Peyer's patch (tissue), 4 donors: ENCODE measurements around the gene BCL2L2. TPM values are rescaled to one million over a fixed set of nuclear protein-coding genes. Genes with fewer than 3 reads are reported as not detected.
"Not testable (repeated sequence)": the region's sequence is repeated elsewhere in the genome, so short reads cannot be mapped to it uniquely, and the experiment has no call there.

Experiments
- DNase-seq, 3 donors: peaks; one replicate each; pipeline ENCODE4 v3.0.0-alpha.2; 2017 to 2019
- H3K27ac ChIP-seq, 4 donors: fragments of 200-600 bp; sonication (generic); one replicate each; pipeline ENCODE4 v1.5.1; 2016 to 2019
- H3K27me3 ChIP-seq, 2 donors: fragments of 200-600 bp; sonication (generic); one replicate each; pipeline ENCODE4 v1.5.1; 2019
- H3K36me3 ChIP-seq, 3 donors: fragments of 200-600 bp; sonication (generic); one replicate each; pipeline ENCODE4 v1.5.1; 2016 to 2019
- H3K4me1 ChIP-seq, 4 donors: fragments of 200-600 bp; sonication (generic); one replicate each; pipeline ENCODE4 v1.5.1; 2016 to 2019
- H3K4me3 ChIP-seq, 4 donors: fragments of 200-600 bp; sonication (generic); 1 replicate in 3 of 4; 2 replicates in 1 of 4; pipeline ENCODE4 v1.5.1; 2016 to 2019; ENCODE audit warnings: mild to moderate bottlenecking in 1 of 4
- H3K9me3 ChIP-seq, 4 donors: fragments of 200-600 bp; sonication (generic); one replicate each; pipeline ENCODE4 v1.5.1; 2016 to 2019; ENCODE audit warnings: mild to moderate bottlenecking in 1 of 4
- POLR2A ChIP-seq, 2 donors: fragments of 450-650 bp; IDR thresholded peaks; one replicate each; pipeline ENCODE4 v1.5.1; 2017; ENCODE audit warnings: antibody characterized with exemption in 2 of 2, mild to moderate bottlenecking in 2 of 2, moderate library complexity in 2 of 2
- total RNA-seq, 4 donors: library from RNA; depleted of rRNA; stranded (reverse); fragments of >200 nt; gene quantifications; one replicate each; pipeline ENCODE4 v1.1.0, GENCODE V29; 2016
- TF ChIP-seq, protein P1 (sequence below), 6 experiments: fragments of 450-650 bp in 4 of 6; fragments of 200-600 bp in 2 of 6; sonication (generic) in 1 of 6; IDR thresholded peaks; one replicate each; pipeline ENCODE4 v1.5.1; 2017 to 2019; ENCODE audit warnings: antibody characterized with exemption in 6 of 6, mild to moderate bottlenecking in 3 of 6, moderate library complexity in 1 of 6

Gene BCL2L2, protein sequence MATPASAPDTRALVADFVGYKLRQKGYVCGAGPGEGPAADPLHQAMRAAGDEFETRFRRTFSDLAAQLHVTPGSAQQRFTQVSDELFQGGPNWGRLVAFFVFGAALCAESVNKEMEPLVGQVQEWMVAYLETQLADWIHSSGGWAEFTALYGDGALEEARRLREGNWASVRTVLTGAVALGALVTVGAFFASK
- 10 to 100 TPM; 29.9 to 43.1 (median 32.0) TPM for total RNA-seq

DNA sequence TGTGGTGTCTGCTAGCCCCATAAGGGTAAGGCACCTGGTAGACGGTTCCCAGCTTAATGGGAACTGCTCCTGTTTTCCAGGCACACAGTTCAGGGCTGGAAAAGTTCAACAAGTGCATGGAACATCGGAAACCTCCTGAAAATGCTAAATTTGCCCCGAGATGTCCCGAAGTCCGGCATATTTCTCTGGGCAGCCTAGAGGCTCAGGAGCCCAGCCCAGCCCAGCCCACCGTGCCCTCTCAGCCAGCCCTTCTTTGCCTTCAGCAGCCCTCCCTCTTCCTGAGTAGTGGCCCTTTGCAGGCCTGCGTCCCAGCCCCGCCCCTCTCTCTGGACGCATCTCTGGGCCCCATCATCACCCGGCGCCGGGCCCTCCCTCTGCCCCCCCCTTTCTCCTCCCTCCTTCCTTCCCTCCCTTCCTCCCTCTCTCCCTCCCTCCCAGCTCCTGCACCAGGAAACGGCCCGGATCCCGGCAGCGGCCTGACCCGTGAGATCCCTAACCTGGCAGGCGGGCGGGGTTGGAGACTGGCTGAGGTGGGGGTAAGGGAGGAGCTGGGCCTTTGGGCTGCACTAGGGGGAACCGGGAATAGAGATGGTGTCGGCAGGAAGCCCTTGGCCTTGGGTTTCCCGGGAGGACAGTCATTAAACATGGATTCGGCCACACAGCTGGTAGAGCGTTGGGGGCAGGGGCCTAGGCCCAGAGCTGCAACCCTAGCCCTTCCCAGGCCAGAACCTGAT, at the start of gene BCL2L2:
Gene BCL2L2, plus strand, starts transcription at position 422 of the 734 bp plus-strand sequence. CDS start 935 bp downstream, outside the sequence.
- Histone ChIP-seq H3K4me1 (peaks cover 0 to 37% (median 4%) of the 10 kb centered on the region in 4 donors), H3K36me3 (peaks cover 0 to 36% (median 0%) of the 10 kb centered on the region in 3 donors), H3K9me3 (no peaks in the 10 kb centered on the region), H3K4me3 (peak within 1 kb of the TSS; percentile 53 to 75 (median 62)), H3K27ac (peak within 1 kb of the TSS; percentile 77 to 89 (median 85)), H3K27me3 (no peaks in the 10 kb centered on the region)
- TF ChIP-seq, protein P1, sequence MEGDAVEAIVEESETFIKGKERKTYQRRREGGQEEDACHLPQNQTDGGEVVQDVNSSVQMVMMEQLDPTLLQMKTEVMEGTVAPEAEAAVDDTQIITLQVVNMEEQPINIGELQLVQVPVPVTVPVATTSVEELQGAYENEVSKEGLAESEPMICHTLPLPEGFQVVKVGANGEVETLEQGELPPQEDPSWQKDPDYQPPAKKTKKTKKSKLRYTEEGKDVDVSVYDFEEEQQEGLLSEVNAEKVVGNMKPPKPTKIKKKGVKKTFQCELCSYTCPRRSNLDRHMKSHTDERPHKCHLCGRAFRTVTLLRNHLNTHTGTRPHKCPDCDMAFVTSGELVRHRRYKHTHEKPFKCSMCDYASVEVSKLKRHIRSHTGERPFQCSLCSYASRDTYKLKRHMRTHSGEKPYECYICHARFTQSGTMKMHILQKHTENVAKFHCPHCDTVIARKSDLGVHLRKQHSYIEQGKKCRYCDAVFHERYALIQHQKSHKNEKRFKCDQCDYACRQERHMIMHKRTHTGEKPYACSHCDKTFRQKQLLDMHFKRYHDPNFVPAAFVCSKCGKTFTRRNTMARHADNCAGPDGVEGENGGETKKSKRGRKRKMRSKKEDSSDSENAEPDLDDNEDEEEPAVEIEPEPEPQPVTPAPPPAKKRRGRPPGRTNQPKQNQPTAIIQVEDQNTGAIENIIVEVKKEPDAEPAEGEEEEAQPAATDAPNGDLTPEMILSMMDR (IDR thresholded peaks at IDR 0.05) = no peak
- peak; percentile 57 to 81 for TF ChIP-seq POLR2A (IDR thresholded peaks at IDR 0.05)
- DNase-seq = peak; percentile 78 to 95 (median 93)

DNA sequence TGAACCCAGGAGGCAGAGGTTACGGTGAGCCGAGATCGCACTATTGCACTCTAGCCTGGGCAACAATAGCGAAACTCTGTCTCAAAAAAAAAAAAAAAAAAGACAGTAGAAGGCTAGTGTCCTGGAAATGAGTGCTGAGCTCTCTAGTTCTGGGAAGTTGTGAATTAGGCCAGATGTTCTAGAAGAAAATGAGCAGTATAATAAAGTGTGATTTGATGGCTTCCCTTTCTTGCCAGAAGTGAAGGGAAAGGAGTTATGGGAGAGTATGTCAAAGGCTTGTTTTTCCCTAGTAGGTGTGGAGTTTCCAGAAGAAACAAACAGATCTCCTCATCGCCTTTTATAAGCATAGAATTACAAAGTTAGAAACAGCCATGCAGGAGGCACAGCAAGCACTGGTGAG, 48.4 kb upstream of the BCL2L2 start:
- H3K27me3 ChIP-seq = no peaks in the 10 kb centered on the region
- DNase-seq = no peak
- no peak overlapping the region for H3K27ac ChIP-seq
- no peaks in the 10 kb centered on the region for H3K36me3 ChIP-seq
- TF ChIP-seq POLR2A (IDR thresholded peaks at IDR 0.05) = no peak
- TF ChIP-seq, protein P1 (IDR thresholded peaks at IDR 0.05) = no peak
- H3K4me3 ChIP-seq = no peak overlapping the region
- H3K9me3 ChIP-seq = no peaks in the 10 kb centered on the region
- no peaks in the 10 kb centered on the region for H3K4me1 ChIP-seq

DNA sequence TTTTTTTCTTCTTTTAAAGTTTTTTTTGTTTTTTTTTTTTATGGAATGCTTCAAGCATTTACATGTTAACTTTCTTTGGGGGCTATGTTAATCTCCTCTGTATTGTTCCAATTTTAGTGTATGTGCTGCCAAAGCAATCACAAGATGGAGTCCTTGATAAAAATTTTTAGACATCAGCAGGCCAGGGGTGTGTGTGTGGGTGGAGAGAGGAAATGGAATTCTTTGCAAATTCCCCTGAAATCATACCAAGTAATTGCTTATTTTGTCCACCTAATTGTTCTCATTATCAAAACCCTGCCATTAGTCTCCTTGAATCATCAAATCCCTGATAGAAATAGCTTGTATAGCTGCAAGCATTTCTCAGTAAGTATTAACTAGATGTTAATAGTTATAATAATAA, 47.2 kb upstream of the BCL2L2 start:
- H3K9me3 ChIP-seq = no peaks in the 10 kb centered on the region
- DNase-seq = no peak

DNA sequence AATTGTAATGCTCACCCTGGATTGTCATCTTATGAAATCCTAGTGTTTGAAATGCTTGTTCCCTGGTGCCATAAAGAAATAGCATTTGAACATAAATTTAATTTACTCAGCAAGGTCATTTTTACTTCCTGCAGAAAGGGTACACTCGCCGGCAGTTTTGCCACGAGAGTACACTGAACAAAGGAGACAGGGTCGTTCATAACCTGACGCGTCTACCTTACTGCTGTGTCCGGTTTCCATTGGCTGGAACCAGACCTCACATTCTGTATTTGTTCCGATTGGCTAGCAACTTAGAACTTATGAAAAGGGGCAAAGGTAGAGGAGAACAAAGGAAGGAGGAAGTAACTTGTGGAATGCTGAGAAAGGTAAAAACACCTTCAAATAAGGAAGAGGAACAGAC, 45.8 kb upstream of the BCL2L2 start:
- DNase-seq, H3K4me3 ChIP-seq, H3K36me3 ChIP-seq, H3K27ac ChIP-seq, H3K9me3 ChIP-seq, H3K4me1 ChIP-seq, H3K27me3 ChIP-seq: not testable (repeated sequence)

More for the DNA sequence above, 47.2 kb upstream of the BCL2L2 start:
- Histone ChIP-seq H3K27ac (no peak overlapping the region), H3K27me3 (no peaks in the 10 kb centered on the region), H3K36me3 (no peaks in the 10 kb centered on the region), H3K4me1 (no peaks in the 10 kb centered on the region), H3K4me3 (no peak overlapping the region)
- TF ChIP-seq, protein P1 (IDR thresholded peaks at IDR 0.05) = no peak
- no peak for TF ChIP-seq POLR2A (IDR thresholded peaks at IDR 0.05)

DNA sequence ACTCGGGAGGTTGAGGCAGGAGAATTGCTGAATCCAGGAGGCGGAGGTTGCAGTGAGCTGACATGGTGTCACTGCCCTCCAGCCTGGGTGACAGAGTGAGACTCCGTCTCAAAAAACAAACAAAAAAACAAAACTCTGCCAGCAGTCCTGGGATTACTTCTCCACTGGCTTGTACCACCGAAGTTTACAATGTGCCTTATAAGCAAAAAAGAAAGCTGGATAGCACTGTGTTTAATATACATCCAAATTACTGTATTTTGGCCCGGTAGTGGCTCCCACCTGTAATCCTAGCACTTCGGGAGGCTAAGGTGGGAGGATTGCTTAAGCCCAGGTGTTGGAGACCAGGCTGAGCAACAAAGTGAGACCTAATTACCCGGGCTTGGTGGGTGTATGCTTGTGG, 37.4 kb upstream of the BCL2L2 start:
- no peaks in the 10 kb centered on the region for H3K36me3 ChIP-seq
- DNase-seq = no peak
- no peaks in the 10 kb centered on the region for H3K4me1 ChIP-seq
- no peak for TF ChIP-seq POLR2A (IDR thresholded peaks at IDR 0.05)
- TF ChIP-seq, protein P1 (IDR thresholded peaks at IDR 0.05) = no peak
- H3K4me3 ChIP-seq = no peak overlapping the region
- no peaks in the 10 kb centered on the region for H3K27me3 ChIP-seq
- H3K9me3 ChIP-seq = no peaks in the 10 kb centered on the region
- H3K27ac ChIP-seq = no peak overlapping the region

DNA sequence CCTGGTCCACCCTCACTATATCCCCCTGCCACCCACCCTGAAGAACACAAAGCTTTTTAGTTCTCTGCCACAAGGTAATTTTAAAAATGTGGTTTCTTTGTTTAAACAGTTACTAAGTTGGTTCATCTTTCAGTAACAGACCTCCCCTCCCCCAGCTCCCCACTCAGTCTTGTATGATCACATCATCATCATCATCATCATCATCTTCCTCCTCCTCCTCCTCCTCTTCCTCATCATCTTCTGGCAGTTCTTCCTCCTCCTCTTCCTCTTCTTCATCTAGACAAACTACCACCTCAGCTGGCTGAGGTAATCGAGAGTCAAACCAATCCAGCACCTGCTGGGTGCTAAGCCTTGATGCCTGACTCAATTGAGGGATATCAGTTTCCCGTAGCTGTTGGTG, 31.2 kb upstream of the BCL2L2 start:
- H3K27ac ChIP-seq = no peak overlapping the region
- no peaks in the 10 kb centered on the region for H3K9me3 ChIP-seq
- no peak overlapping the region for H3K4me3 ChIP-seq
- no peaks in the 10 kb centered on the region for H3K27me3 ChIP-seq
- H3K4me1 ChIP-seq = no peaks in the 10 kb centered on the region
- DNase-seq = no peak
- H3K36me3 ChIP-seq = peaks cover 0 to 9% (median 0%) of the 10 kb centered on the region in 3 donors
- TF ChIP-seq, protein P1 (IDR thresholded peaks at IDR 0.05) = no peak
